Measurements from ENCODE around the gene RASAL1.

Gene RASAL1

GRCh38 chr12:113070117-113070906 lies 65.2 kb downstream of the RASAL1 start:
- DNase-seq: no peak

- DNase-seq: no peak
These were observed 65.8 kb downstream of the RASAL1 start for GRCh38 chr12:113069751-113070116.

- no peak for DNase-seq
These were observed 66.4 kb downstream of the RASAL1 start for GRCh38 chr12:113069149-113069548.

GRCh38 chr12:113067987-113068935 lies 67.3 kb downstream of the RASAL1 start:
- DNase-seq: no peak

- DNase-seq: no peak
These were observed 68.7 kb downstream of the RASAL1 start for GRCh38 chr12:113066813-113067400.

- DNase-seq: no peak
These were observed 70.2 kb downstream of the RASAL1 start for GRCh38 chr12:113065126-113066007.

GRCh38 chr12:113064395-113065125 lies 71.0 kb downstream of the RASAL1 start:
- DNase-seq: no peak

- DNase-seq: no peak
These were observed 71.9 kb downstream of the RASAL1 start for GRCh38 chr12:113063396-113064350.

GRCh38 chr12:113062502-113063395 lies 72.8 kb downstream of the RASAL1 start:
- DNase-seq: no peak

GRCh38 chr12:113061061-113061694 lies 74.4 kb downstream of the RASAL1 start:
- no peak for DNase-seq

GRCh38 chr12:113060336-113060960 lies 75.1 kb downstream of the RASAL1 start:
- DNase-seq: no peak

GRCh38 chr12:113059071-113059595 lies 76.4 kb downstream of the RASAL1 start:
- DNase-seq: no peak

GRCh38 chr12:113058553-113058952 lies 77.0 kb downstream of the RASAL1 start:
- no peak for DNase-seq

GRCh38 chr12:113057565-113058485 lies 77.7 kb downstream of the RASAL1 start:
- DNase-seq: no peak

GRCh38 chr12:113056631-113057488 lies 78.7 kb downstream of the RASAL1 start, which contains the start of gene DTX1:
Gene DTX1, plus strand, starts transcription at chr12:113056730. Its CDS starts 1,463 bp downstream, at chr12:113058193.
- DNase-seq: peak; percentile 13

- no peak for DNase-seq
These were observed 79.3 kb downstream of the RASAL1 start for GRCh38 chr12:113056381-113056630.

Data from midbrain (tissue), 1 donor.